OCI-LY3 (cell line): ENCODE data around the gene COL13A1.

ENCODE experiments used
- CTCF ChIP-seq: fragments of 200-600, 300-600 bp; sonication (generic); IDR thresholded peaks from 2 replicates; pipeline ENCODE4 v1.5.1; 2014; ENCODE audit warnings: antibody characterized with exemption, low read length, low read depth
- EZH2phosphoT487 ChIP-seq: fragments of 200-600 bp; shearing (Covaris generic); IDR thresholded peaks from 2 replicates; pipeline ENCODE4 v1.6.1; 2018; ENCODE audit warnings: antibody characterized with exemption, mixed run types, low read depth

GRCh38 chr10:69816521-69816920 lies 14.8 kb downstream of the COL13A1 start:
- TF ChIP-seq EZH2phosphoT487 = no peak
- no peak for TF ChIP-seq CTCF
